ENCODE data around the gene FASTKD2.

The FASTKD2 gene

GRCh38 chr2:206840999-206841398, 75.6 kb downstream of the FASTKD2 start:
- no peak for DNase-seq

Data from NCI-H2029 treated with DMSO at 0.1 percent for 48 hours (cell line).